ENCODE measurements around the gene SPATS2.

GRCh38 chr12:49368240-49368600, 958 bp downstream of the SPATS2 start:
- TF ChIP-seq EZH2 (IDR thresholded peaks at IDR 0.05; ENCODE audit: borderline replicate concordance, low read length) (no peak), CTCF (IDR thresholded peaks at IDR 0.05; ENCODE audit: low read length) (no peak)

Measured in OCI-LY1 (cell line).